Ecto neural progenitor cell (in vitro differentiated cells): ENCODE measurements around the gene GZMM.
"Not testable (repeated sequence)": the region's sequence is repeated elsewhere in the genome, so short reads cannot be mapped to it uniquely, and the experiment has no call there.

ENCODE experiments used
- DNase-seq: peaks from one replicate; pipeline ENCODE4 v3.0.0-alpha.2; 2018; ENCODE audit warnings: low spot score

GZMM gene

DNA sequence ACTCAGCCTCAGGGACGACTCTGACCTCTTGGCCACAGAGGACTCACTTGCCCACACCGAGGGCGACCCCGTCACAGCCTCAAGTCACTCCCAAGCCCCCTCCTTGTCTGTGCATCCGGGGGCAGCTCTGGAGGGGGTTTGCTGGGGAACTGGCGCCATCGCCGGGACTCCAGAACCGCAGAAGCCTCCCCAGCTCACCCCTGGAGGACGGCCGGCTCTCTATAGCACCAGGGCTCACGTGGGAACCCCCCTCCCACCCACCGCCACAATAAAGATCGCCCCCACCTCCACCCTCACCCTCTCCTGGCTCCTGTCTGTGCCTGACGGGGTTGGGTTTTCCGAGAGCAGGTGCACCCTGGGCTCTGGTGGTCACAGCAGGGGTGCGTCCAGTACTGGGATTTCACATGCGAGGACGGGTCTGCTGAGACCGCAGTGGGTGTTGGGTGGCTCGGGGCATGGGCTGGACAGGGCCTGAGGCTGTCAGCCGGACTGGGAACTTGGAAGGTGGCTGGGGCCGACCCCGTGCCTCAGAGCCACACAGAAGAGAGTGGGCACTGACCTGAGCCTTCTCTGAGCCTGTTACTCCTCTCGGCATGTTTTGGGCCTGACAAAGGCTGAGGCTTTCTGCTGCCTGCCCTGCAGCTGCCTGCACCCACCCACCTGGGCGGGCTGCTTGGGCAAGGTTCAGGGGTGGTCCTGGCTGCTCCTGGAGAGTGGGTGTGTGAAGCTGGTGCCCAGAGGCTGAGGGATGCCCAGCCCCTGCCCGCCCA is 39.5 kb downstream of the GZMM start:
- no peak for DNase-seq

DNA sequence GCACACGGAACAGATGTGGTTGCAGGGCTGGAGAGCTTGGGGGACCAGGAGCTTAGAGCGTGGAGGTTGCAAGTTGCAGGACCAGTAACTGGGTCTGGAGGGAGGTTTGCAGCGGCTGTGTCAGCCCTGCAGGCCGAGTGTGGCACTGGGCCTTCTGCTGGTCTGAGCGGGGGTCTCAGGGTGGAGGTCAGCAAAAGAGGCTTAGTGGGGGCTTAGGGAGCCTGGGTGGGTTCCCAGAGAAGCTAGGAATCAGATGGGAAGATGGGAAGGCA is 40.1 kb downstream of the GZMM start:
- DNase-seq = no peak

DNA sequence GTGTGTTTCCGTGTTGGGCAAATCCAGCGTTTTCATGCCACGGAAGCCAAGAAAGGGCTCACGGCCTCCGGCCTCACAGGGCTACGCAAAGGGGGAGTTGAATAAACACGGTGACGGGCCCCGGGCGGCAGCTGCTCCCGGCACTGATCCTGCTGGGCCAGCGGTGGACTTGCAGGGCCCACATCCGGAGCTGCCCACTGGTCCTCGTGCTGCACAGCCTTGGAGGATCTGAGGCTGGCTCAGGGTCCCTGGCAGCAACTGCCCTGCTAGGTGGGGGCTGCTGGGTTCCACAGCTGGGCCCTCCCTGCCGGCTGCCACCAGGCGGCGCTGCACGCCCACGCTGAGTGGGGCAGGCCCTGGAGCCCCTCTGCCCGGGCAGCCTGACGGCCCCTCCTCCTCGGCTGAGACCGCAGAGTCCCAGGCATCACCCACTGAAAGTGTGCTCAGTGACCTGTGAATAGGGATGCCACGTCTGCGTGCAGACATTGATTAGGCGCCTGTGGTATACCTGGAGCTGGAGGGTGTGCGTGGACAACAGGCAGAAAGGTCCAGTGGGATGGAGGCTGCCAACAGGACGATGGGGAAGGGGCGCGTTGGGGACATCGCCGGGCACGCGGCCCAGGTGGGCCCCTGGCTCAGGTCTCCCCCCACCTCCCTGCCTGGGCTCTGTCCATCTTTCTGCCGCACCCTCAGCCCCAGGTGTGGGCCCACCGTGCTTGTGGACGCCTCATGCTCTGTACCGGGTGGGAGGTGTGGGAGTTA is 40.6 kb downstream of the GZMM start:
- peak; percentile 88 for DNase-seq

DNA sequence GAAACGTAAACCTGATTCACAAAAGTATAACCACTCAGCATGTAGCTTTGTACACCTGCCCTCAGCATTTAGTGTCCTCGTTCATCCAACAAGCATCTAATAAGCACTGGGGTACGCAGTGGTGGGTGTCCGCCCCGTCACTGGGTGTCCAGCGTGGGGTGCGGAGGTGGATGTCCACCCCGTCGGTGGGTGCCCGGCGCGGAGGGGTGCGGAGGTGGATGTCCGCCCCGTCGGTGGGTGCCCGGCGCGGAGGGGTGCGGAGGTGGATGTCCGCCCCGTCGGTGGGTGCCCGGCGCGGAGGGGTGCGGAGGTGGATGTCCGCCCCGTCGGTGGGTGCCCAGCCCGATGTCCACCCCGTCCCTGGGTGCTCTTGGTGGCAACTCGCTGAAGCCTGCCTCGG is 41.3 kb downstream of the GZMM start:
- not testable (repeated sequence) for DNase-seq

DNA sequence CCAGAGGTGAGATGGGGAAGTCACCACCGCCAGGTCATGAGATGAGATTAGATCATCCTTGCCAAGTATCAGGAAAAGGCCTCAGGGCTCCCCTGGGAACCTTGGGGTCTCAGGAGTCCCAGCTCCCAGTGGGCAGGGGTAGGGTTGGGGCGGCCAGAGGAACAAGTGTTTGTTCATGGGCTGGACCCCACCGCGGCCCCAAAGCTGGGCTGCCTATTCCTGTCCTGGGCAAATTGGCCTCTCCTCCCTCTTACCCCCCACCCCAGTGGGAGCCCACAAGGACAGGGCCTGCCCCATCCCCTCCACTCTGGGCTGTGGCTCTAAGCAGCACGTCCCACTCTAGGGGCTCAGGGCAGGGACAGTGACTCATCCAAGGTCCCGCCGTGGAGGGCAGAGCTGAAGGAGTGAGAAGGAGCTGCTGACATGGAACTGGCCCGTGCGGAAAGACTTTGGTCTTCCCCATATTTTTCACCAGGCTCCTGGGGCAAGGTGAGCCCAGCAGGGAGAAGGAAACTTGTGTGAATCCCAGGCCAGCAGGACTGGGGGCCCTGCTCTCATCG is 41.8 kb downstream of the GZMM start:
- DNase-seq = no peak

DNA sequence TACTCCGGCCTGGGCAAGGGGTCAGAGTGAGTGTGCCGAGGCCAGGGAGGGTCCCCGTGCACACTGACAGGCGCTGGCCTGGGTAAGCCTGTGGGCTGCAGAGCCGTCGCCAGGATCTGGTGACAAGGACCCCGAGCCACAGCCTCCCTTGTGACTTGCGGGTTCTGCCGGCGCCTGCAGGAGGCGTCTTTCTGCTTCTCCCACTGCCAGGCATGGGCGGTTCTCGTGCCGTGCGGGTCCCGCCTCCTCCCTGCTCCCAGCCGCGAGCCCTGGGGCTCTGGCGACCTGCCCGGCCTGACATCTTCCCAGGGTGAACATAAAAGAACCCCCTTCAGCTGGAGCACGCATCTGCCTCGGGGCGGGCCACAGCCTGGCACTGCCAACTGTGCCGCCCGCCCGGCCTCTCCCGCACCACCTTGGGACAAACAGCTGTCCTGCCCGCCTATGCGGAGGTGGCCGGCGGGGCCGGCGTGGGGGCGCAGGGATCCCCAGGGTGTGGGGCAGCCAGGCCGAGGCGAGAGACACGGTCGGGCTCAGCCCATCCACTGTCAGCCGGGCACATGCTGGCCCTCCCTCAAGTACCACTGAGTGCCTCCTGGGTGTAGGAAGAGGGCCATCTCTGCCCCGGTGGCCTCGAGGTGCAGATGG is 44.4 kb downstream of the GZMM start:
- DNase-seq = peak; percentile 88

DNA sequence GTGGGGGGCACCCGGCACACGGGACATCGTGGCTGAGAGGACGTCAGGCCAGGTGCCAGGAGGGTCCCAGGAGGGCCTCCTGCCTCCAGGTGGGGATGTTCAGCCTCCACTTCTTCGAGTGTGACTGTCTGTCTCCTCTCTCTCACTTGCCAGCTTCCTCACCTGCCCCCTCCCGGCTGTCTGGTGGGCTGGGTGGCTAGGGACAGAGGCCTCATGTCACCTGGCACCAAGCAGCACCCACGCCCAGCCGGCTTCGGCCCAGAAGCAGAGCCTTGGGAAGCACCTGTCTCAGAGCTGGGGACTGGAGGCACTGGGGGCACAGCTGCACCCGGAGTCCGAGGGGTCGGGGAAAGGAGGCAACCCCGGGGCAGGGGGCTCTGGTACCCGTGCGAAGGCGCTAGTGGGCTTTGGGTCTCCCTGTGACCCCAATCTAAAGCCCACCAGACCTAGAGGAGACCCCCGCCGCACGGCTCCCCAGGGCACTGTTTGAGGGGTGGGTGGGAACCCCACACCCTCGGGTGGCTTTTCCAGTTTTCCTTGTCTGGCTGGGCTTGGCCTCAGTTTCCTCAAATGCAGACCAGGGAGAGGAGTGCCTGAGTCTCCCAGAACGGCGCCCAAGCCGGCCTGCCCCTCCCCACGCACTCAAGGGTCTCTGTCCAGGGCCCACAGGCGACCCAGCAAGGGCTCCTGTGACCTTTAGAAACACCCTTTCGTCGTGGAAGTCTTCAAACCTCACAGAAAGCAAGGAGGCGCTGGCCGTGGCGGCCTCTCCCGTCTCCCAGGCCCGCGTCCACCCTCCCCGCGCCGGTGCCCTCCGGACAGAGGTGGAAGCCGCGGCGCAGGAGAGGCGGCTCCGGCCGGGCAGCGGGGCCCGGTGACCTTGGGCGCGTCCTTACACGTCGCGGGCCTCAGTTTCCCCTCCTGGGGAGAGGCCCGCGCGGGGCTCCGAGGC is 45.2 kb downstream of the GZMM start:
- DNase-seq = no peak

DNA sequence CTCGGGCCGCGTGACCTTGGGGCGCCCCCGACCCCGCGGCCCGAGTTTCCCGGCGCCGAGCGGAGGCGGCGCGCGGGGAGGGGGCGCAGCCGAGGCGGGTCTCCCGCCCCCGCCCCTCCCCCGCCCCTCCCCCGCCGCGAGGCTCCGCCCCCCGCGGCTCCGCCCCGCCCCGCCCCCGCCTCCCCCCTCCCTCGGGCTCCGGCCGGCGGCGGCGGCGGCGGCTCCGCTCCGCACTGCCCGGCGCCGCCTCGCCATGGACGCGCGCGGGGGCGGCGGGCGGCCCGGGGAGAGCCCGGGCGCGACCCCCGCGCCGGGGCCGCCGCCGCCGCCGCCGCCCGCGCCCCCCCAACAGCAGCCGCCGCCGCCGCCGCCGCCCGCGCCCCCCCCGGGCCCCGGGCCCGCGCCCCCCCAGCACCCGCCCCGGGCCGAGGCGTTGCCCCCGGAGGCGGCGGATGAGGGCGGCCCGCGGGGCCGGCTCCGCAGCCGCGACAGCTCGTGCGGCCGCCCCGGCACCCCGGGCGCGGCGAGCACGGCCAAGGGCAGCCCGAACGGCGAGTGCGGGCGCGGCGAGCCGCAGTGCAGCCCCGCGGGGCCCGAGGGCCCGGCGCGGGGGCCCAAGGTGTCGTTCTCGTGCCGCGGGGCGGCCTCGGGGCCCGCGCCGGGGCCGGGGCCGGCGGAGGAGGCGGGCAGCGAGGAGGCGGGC is 46.0 kb downstream of the GZMM start, which contains the start of gene HCN2:
HCN2 (plus strand) TSS at position 189 of the 703 bp plus-strand sequence; CDS start at position 254, 65 bp downstream.
- DNase-seq = no peak

DNA sequence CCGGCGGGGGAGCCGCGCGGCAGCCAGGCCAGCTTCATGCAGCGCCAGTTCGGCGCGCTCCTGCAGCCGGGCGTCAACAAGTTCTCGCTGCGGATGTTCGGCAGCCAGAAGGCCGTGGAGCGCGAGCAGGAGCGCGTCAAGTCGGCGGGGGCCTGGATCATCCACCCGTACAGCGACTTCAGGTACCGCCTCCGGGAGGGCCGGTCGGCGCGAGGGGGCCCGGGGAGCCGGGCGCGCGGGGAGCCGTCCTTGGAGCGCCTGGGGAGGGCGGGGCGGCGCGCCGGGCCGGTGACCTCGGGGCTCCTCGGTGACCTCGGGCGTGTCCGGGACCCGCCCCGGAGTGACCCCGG is 46.5 kb downstream of the GZMM start:
- no peak for DNase-seq

DNA sequence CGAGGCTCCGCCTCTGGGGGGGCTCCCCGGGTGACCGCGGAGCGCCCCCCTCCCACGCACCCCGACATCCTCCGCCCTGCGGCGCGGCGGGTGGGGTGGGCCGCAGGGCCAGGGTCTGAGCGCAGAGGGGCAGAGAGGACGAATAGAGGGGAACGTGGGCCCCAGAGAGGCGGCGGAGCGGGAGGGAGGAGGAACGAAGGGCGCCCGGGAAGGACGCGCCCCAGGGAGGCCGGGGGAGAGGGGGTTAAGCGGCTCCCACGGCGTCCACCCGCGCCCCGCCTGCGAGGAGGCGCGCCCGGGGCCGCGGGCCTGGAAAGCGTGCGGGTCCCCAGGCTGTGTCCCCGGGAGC is 46.9 kb downstream of the GZMM start:
- DNase-seq = no peak

DNA sequence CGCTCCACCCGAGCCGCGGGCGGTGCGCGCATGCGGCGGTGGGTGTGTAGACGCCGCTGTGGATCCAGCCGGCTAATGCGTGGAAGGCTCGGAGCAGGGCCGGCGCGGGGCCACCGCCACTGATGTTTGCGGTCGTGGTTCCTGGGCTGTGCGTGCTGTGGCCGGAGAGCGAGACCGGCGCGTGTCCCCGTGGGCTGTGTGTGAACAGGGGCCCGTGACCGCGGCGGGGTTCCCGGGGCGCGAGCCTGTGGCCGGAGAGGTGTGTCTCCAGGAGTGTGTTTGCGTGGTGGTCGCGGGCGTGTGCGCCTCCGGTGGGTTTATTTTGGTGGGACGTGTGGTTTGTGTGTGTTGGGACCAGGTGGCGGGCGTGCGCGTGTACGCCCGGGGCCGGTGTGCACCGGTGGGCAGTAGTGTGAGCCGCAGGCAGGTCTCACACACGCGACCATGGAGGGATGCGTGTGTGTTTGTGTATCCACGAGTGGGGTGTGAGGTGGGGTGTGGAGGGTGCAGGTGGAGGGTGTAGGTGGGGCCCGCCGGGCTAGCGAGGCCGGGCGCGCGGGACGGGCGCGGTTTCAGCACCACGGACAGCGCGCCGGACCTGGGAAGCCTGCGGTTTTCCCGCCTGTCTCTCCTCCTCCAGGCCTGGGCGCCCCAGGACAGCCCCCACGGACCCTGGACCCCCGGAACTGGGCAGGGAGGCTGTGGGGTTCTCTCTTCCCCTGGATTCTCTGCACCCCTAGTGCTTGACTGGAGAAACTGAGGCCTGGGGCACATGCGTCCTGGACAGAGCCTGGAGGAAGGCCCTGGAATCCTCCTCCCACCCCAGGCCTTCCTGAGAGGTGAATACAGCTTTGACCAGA is 47.5 kb downstream of the GZMM start:
- peak; percentile 81 for DNase-seq

DNA sequence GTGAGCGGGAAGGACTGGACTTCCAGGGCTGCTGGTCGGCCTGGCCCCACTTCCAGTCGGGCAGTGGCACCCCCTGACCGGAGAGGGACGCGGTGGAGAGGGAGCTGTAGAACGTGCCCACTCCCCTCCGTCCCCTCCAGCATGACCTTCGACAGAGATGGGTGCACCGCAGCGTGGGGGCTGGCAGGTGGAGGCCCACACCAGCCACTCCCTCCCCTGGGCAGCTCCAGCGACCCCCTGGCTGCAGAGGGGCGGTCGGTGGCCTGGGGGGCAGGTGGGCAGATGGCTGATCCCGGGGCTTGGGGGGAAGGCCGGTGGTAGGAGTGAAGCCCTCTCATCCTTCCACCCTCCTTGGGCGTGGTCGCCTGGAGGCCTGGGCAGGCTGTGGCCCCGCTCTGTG is 48.2 kb downstream of the GZMM start:
- DNase-seq = no peak

DNA sequence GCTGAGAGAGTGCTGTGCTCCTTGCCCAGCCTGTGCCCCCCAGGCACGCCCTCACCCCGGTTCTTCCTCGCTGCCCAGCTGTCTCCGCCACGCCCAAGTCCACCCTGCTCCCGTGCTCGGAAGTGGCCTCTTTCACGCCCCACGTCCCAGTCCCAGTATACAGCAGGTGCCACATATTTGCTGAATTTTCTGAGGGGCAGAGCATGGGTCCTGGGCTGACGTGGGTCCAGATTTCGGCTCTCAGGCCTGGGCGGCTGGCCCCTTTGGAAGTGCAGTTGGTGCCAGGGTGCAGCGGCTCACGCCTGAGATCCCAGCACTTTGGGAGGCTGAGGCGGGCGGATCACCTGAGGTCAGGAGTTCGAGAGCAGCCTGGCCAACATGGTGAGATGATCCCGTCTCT is 49.2 kb downstream of the GZMM start:
- DNase-seq = no peak

DNA sequence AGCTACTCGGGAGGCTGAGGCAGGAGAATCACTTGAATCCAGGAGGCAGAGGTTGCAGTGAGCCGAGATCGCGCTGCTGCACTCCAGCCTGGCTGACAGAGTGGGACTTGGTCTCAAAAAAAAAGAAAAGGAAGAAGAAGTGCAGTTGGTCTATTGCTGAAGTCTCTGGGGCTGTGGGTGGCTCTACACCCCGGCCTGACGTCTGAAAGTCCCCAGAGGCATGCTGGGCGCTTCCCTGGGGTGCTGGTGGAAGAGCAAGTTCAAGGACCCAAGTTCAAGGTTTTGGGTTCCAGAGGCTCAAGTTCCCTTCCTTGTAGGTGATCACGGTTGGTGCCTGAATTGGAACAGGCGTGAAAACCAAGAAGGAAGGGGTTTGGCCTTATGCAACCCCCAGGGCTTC is 49.7 kb downstream of the GZMM start:
- DNase-seq = no peak

DNA sequence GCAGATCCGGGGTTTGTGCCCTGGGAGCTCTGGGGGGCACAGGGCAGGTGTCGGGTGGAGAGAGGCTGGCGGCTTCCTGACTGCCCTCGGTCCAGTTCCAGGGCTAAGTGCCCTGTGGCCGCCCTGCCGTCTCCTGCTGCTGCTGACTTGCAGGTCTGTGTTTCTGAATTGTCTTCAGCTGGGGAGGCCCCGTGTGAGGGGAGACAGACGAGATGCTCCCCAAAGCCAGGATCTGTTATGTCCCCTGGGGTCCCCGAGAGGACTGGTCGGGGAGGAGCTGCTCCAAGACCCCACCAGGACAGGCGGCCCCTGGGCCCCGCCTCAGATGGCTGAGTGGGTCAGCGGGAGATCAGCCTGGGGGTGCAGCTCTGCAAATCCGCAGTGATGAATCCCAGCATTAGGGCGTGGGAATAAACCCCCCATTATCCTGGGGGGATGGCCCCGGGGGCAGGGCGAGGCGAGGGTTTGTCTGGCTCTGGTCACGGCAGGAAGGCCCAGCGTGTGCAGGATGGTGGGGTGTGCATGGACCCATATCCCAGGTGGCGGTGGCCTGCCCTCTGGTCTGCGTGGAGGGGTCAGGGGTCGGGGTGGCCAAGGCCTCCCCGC is 50.5 kb downstream of the GZMM start:
- no peak for DNase-seq

DNA sequence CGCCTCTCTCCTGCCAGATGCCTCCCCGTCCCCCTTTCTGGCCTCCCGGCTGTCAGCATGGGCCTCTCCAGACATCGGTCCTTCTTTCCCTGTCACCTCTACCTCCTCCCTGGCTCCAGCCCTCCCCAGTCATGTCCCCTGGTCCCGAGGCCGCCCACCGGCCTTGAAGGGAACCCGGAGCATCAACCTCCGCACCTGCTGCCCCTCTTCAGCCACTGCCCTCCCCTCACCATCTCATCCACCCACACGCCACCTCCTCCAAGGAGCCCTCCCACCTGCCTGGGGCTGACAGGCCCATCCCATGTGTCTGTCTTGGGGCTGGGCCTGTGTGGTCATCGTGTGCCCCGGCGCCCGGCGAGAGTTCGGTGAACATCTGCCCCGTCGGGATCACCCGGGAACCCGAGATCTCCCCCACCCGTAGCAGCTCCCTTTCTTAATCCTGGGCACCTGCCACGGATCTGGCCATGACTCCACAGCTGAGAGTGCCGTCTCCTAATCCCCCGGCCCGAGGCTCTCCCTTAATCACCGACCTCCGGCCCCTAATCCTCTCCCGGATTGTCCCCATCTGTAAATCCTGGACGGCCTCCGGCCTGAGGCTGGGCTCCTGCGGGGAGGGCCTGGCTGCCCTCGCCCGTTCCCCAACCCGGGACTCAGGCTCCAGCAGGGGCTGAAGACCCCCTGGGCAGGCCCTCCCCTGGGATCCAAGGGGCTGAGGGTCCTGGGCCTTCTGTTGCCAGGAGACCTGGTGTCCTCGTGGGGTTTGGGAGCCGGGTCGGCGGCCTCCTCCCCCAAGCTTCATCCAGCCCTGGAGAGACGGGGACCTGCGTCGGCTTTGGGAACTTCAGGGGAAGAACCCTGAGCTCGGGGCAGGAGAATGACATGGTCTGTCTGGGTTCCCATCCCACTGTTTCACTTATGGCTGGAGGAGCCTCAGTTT is 51.7 kb downstream of the GZMM start:
- DNase-seq = peak; percentile 82

DNA sequence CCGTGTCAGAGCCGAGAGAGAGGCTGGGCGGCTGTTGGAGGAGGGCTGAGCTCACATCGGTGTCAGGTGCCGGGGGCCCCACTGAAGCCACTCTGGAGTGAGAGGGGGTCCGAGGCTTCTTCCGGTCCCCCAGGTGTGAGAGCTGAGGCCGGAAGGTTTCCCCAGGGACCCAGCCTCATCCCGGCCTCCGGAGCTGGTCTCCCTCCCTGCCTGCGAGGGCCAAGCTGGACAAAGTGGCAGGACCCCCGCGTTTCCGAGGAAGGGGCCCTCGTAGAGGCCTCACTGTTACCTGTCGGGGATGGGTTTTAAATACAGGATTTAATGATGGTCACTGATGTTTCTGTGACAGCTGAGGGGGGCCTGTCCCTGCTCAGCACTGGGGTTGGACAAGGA is 52.4 kb downstream of the GZMM start:
- DNase-seq = no peak

DNA sequence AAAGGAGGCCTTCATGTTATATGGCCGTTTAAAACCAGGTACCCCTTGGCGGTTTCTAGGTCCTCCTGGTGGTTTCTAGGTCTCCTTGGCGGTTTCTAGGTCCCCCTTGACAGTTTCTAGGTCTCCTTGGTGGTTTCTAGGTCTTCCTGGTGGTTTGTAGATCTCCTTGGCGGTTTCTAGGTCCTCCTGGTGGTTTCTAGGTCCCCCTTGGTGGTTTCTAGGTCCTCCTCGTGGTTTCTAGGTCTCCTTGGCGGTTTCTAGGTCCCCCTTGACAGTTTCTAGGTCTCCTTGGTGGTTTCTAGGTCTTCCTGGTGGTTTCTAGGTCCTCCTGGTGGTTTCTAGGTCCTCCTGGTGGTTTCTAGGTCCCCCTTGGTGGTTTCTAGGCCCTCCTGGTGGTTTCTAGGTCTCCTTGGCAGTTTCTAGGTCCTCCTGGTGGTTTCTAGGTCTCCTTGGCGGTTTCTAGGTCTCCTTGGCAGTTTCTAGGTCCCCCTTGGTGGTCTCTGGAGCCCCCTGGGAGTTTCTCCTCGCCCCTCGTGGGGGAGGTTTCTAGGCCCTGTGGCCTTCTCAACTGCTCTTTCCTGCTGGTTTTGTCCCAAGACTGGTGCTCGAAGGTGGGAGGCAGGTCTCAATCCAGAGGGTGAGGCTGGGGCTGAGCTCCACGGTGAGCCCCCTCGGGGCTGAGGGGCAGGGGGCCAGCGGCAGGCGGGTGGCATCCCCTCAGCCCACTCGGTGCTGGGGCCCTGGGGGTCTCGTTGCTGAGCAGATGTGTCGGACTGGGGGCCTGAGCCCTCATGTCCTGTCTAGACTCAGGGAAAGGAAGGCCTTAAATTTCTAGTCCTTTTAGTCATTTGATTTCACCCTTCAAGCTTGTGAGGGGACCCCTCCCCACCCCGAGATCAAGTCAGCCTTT is 53.8 kb downstream of the GZMM start:
- no peak for DNase-seq
